Measurements from ENCODE around the gene TMEM119.

DNA sequence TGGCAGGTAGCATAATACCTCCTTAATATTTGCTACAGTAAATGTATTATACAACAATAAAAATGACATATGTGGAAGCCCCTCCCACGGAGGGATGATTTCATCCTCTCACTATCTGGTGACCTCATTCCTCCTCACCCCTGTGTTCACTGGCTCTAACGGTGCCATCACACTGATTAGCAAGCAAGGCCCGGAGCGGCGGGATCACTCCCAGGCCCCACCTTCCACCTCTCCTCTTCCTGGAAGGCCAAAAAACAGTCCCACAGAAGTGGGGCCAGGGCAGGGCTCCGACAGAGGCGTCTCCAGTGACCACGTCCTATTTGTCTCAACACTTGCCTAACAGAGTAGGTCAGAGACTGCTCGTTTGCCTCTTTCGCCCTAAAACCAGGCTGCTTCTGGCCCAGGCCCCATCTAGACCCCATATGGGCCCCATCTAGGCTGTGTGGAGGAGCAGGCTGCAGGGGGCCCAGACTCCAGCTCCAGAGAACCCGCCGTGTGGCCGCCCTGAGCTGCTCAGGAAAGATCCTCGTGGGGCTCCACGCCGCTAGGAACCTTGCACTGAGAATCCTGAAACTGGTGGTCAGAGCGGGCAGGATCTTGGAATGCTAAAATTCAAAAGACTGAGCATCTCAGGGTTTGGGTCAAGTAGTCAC, 32.1 kb upstream of the TMEM119 start:
- TF ChIP-seq, protein P1, sequence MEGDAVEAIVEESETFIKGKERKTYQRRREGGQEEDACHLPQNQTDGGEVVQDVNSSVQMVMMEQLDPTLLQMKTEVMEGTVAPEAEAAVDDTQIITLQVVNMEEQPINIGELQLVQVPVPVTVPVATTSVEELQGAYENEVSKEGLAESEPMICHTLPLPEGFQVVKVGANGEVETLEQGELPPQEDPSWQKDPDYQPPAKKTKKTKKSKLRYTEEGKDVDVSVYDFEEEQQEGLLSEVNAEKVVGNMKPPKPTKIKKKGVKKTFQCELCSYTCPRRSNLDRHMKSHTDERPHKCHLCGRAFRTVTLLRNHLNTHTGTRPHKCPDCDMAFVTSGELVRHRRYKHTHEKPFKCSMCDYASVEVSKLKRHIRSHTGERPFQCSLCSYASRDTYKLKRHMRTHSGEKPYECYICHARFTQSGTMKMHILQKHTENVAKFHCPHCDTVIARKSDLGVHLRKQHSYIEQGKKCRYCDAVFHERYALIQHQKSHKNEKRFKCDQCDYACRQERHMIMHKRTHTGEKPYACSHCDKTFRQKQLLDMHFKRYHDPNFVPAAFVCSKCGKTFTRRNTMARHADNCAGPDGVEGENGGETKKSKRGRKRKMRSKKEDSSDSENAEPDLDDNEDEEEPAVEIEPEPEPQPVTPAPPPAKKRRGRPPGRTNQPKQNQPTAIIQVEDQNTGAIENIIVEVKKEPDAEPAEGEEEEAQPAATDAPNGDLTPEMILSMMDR (IDR thresholded peaks at IDR 0.05) = no peak
- no peak for TF ChIP-seq POLR2A (IDR thresholded peaks at IDR 0.05)
- TF ChIP-seq EP300 (IDR thresholded peaks at IDR 0.05) = no peak

Data from ovary (tissue), 3 donors.